Ishikawa (cell line): ENCODE data around the gene MARCHF6.

ENCODE experiments used
- CEBPB ChIP-seq: IDR thresholded peaks from 2 replicates; pipeline ENCODE4 v1.6.1; 2012
- CREB1 ChIP-seq: IDR thresholded peaks from 2 replicates; pipeline ENCODE4 v1.6.1; 2012; ENCODE audit warnings: low read depth
- EGR1 ChIP-seq: IDR thresholded peaks from 2 replicates; pipeline ENCODE4 v1.6.1; 2012
- EP300 ChIP-seq: IDR thresholded peaks from 2 replicates; pipeline ENCODE4 v1.6.1; 2012; ENCODE audit warnings: borderline replicate concordance
- FOXM1 ChIP-seq: IDR thresholded peaks from 2 replicates; pipeline ENCODE4 v1.6.1; 2012; ENCODE audit warnings: low read depth, borderline replicate concordance
- RAD21 ChIP-seq: IDR thresholded peaks from 2 replicates; pipeline ENCODE4 v1.6.1; 2012; ENCODE audit warnings: low read depth
- YY1 ChIP-seq: IDR thresholded peaks from 2 replicates; pipeline ENCODE4 v1.6.1; 2012; ENCODE audit warnings: low read depth
- TF ChIP-seq, protein P1 (sequence below): IDR thresholded peaks from 2 replicates; pipeline ENCODE4 v1.6.1; 2012

DNA sequence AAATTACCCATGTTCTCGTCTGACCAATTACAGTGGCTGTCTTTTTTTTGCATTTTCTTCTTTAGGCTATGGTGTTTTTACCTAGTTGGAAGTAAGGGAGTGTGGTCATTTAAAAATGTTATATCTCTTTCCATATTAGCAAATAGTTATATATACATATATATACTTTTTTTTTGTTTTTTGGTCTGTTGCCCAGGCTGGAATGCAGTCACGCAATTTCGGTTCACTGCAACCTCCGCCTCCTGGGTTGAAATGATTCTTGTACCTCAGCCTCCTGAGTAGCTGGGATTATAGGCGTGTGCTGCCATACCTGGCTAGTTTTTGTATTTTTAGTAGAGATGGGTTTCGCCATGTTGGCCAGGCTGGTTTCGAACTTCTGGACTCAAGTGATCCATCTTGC lies 12.3 kb downstream of the MARCHF6 start:
- no peak for TF ChIP-seq CEBPB
- peak; percentile 21; the same call in 1 of the 2 replicates for TF ChIP-seq EP300
- TF ChIP-seq FOXM1: no peak
- peak; percentile 36; the same call in 1 of the 2 replicates for TF ChIP-seq YY1
- no peak for TF ChIP-seq CREB1
- peak; percentile 3; the same call in 1 of the 2 replicates for TF ChIP-seq RAD21
- no peak for TF ChIP-seq EGR1
- TF ChIP-seq, protein P1, sequence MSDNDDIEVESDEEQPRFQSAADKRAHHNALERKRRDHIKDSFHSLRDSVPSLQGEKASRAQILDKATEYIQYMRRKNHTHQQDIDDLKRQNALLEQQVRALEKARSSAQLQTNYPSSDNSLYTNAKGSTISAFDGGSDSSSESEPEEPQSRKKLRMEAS: no peak
